GM13976 (cell line): Measurements from ENCODE around the gene DOCK4.

Experiments used
- DNase-seq: peaks from one replicate; pipeline ENCODE4 v3.0.0; 2012; ENCODE audit warnings: low spot score
- in situ Hi-C: fragments of 300-500 bp; cut with MboI; formaldehyde crosslinking; loops from one replicate; pipeline ENCODE4 v1.12.0; 2022; ENCODE audit warnings: low sequenced_read_pairs, mixed read lengths, inconsistent platforms; ENCODE audit not compliant: unreplicated experiment
- TF ChIP-seq, protein P1 (sequence below): IDR thresholded peaks from 2 replicates; pipeline ENCODE4 v1.5.1; 2012; ENCODE audit warnings: borderline replicate concordance, mild to moderate bottlenecking; ENCODE audit not compliant: insufficient read depth; ENCODE audit errors: extremely low read depth, missing control alignments, control extremely low read depth

Gene DOCK4

DNA sequence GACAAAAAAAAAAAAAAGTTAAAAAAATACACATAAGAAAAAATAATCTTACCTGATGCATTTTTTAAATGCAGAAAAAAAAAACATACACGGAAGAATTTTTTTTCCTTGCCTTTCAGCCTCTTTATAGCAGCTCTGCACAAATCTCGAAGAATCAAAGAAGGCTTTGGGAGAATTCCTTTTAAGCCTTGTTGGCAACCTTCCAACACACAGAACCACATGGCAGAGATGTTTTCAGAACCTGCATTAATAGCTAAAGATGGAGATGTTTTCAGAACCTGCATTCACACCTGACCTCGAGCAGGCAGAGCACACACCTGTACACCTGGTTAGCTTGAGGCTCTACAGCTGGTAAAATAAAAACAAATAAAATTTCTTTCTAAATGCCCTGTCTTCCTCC, 65.6 kb downstream of the DOCK4 start:
- TF ChIP-seq, protein P1, sequence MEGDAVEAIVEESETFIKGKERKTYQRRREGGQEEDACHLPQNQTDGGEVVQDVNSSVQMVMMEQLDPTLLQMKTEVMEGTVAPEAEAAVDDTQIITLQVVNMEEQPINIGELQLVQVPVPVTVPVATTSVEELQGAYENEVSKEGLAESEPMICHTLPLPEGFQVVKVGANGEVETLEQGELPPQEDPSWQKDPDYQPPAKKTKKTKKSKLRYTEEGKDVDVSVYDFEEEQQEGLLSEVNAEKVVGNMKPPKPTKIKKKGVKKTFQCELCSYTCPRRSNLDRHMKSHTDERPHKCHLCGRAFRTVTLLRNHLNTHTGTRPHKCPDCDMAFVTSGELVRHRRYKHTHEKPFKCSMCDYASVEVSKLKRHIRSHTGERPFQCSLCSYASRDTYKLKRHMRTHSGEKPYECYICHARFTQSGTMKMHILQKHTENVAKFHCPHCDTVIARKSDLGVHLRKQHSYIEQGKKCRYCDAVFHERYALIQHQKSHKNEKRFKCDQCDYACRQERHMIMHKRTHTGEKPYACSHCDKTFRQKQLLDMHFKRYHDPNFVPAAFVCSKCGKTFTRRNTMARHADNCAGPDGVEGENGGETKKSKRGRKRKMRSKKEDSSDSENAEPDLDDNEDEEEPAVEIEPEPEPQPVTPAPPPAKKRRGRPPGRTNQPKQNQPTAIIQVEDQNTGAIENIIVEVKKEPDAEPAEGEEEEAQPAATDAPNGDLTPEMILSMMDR: no peak
- no peak for DNase-seq

DNA sequence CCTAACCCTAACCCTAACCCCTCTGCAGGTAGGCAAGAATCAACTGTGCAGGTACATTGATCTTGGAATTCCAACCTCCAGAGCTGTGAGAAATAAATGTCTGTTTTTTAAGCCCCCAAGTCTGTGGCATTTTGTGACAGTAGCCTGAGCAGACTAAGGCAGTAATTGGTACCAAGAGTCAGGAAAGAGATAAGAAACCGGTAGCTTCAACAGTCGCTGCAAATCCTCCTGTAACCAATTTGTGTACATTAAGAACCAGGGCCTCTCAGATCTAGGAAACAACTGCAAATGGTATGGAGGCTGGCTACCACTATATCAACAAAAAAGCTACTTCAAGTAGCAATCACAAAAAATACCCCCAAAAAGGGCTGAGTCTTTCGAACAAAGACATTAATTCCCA, 67.3 kb downstream of the DOCK4 start:
- in situ Hi-C loops: no loop called here
- no peak for DNase-seq
- TF ChIP-seq, protein P1: no peak

More for the DNA sequence above, 65.6 kb downstream of the DOCK4 start:
- in situ Hi-C loops: no loop called here

DNA sequence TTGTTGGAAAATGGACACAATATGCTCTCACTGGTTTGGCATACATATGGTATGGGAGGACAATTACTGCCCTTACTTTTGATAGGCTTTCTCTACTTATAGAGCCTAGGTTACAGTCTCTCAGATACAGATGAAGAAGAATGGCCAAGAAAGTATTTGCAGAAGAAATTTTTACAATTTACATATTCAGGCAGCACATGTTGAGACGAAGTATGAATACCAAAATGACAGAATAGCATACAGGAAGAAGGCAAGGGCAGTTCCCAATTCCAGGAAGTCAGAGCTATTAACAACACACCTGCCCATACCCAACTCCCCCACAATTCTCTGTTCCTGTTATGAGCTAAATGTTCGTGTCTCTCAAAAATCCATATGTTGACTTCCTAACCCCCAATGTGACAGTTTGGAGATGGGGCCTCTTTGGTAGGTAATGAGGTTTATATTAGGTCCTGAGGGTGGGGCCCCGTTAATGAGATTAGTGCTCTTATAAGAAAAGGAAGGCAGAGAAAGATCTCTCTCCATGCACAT, 67.8 kb downstream of the DOCK4 start:
- in situ Hi-C loops: no loop called here
- DNase-seq: no peak
- TF ChIP-seq, protein P1: no peak

DNA sequence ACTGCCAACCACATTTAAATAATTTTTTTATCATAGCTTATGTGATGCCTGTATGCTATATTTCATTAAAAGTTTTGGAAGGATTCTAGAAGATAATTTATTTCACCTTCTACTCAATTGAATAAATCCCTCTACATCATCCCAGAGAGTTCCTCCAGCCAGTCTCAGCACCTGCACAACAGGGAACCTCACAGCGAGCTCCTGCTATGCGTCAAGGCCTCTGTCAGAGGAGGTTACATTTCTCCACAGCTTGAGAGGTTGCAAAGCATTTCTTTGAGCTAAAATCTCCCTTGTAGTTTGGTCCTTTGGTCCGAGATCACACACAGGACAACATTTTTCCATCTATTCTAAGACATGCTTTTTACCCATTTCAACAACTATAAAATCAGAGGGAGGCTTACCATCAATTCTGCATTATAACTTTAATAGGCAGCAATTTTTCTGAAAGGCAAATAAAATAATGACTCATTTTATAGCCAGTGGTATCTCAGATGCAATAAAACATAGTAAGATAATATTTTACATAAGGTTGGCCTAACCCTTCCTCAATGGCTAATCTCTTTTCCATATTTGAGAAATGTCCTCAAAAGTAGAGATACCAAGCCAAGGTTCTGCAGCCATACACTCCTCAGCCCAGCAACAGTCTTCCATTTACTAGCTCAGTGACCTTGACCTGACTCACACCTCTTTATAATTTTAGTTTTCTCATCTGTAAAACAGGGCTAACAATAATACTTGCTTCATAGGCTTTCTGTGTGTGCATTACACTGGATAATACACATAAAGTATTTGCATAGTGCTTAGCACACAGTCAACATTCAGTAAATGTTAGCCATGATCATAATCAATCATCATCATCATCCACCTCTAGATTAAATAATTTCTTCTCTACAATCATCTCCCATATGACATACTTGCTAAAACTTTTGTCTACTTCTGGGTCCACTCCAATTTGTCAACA, 68.8 kb downstream of the DOCK4 start:
- TF ChIP-seq, protein P1: no peak
- DNase-seq: no peak
- in situ Hi-C loops: no loop called here

DNA sequence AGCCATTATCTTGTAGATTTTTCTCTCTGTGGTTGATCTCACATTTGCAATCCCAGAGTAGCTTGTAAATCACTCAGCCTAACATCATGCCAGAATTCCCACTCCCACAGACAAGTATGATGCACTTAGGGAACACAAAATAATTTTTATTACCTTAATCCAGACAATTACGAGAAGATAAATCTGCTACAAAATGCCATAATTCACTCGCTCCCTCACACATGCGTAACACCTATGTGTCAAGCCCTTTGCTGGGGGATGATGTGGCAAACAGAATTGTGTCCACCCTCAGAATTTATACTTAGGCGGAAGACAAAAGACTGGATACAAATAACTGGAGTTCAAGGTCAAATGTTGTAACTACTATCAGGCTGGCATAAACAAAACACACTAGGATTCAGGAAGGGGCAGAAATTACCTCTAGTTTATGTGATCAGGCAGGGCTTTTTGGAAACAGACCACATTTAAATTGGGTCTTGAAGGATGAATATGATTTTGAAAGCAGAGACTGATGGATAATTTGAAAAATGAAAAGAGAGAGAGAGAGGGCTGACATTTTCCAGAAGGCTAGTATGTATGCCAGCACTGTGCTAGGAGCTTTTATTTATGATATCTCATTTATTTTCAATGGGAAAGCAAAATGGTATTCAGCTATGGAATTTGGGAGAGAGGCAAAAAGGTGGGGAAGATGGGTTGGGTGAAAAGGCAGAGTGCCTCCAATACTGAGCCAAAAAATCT, 69.8 kb downstream of the DOCK4 start:
- in situ Hi-C loops: no loop called here
- TF ChIP-seq, protein P1: no peak
- DNase-seq: no peak

DNA sequence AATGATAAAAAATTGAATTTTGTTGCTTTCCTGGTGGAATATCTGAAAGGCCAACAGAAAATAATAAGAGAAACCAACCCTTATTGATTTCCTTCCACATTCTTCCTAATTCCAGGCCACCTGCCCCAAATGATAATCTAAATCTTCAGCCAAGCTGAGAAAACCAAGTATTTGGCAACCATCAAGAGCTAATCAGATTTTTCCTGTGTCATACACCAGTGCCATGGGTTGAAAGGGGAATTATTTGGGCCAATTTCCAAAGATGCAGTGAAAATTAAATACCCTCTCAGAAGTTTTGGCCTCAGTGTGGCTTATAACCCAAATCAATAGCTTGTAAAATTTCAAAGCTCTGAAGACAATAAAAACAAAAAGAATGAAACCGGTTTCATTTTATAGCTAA, 70.4 kb downstream of the DOCK4 start:
- in situ Hi-C loops: no loop called here
- TF ChIP-seq, protein P1: no peak
- no peak for DNase-seq
